Neural progenitor cell (in vitro differentiated cells): ENCODE results near the gene IRAK1.

Source experiments
- EZH2 ChIP-seq: fragments of 200-600 bp; sonication (generic); IDR thresholded peaks from 2 replicates; pipeline ENCODE4 v1.6.1; 2017; ENCODE audit warnings: antibody characterized with exemption, mild to moderate bottlenecking, moderate library complexity
- EZH2phosphoT487 ChIP-seq: fragments of 200-600 bp; sonication (generic); IDR thresholded peaks from 2 replicates; pipeline ENCODE4 v1.6.1; 2017; ENCODE audit warnings: antibody characterized with exemption
- TF ChIP-seq, protein P1 (sequence below): fragments of 200-600 bp; sonication (generic); IDR thresholded peaks from 2 replicates; pipeline ENCODE4 v1.5.1; 2017; ENCODE audit warnings: antibody characterized with exemption, mild to moderate bottlenecking

DNA sequence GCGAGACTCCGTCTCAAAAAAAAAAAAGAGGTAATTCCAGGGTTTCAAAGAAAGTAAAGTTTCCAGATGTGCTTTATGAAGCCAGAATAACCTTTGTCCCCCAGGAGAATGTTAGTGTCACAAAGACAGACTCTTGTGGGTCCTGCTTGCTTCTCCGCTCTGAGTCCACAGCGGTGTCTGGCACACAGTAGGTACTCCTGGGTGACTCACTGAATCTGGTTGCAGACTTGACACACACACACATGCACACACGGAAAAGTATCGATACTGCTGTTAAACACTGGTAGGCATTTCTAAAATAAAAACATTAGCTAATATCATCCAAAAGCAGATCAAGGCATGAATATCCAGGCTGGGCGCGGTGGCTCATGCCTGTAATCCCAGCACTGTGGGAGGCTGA is 24.2 kb downstream of the IRAK1 start:
- TF ChIP-seq, protein P1, sequence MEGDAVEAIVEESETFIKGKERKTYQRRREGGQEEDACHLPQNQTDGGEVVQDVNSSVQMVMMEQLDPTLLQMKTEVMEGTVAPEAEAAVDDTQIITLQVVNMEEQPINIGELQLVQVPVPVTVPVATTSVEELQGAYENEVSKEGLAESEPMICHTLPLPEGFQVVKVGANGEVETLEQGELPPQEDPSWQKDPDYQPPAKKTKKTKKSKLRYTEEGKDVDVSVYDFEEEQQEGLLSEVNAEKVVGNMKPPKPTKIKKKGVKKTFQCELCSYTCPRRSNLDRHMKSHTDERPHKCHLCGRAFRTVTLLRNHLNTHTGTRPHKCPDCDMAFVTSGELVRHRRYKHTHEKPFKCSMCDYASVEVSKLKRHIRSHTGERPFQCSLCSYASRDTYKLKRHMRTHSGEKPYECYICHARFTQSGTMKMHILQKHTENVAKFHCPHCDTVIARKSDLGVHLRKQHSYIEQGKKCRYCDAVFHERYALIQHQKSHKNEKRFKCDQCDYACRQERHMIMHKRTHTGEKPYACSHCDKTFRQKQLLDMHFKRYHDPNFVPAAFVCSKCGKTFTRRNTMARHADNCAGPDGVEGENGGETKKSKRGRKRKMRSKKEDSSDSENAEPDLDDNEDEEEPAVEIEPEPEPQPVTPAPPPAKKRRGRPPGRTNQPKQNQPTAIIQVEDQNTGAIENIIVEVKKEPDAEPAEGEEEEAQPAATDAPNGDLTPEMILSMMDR: no peak
- no peak for TF ChIP-seq EZH2
- no peak for TF ChIP-seq EZH2phosphoT487
